ACHN (cell line): ENCODE results near the gene ZDHHC20.

ENCODE experiments used
- DNase-seq: peaks from one replicate; pipeline ENCODE4 v3.0.0-alpha.2; 2015
- in situ Hi-C: cut with HindIII; loops from 2 replicates; pipeline ENCODE4 v1.10.0; 2017; ENCODE audit warnings: low sequenced_read_pairs, low pct_ligation_motif_present, low pct_unique_long_range_greater_than_20kb

The ZDHHC20 gene, protein sequence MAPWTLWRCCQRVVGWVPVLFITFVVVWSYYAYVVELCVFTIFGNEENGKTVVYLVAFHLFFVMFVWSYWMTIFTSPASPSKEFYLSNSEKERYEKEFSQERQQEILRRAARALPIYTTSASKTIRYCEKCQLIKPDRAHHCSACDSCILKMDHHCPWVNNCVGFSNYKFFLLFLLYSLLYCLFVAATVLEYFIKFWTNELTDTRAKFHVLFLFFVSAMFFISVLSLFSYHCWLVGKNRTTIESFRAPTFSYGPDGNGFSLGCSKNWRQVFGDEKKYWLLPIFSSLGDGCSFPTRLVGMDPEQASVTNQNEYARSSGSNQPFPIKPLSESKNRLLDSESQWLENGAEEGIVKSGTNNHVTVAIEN

GRCh38 chr13:21458813-21459701 is at the start of gene ZDHHC20:
ZDHHC20 (minus strand) TSS chr13:21459303; CDS start chr13:21459171, 132 bp downstream.
- in situ Hi-C loops = no loop called here
- peak; percentile 80 for DNase-seq

GRCh38 chr13:21504379-21504778 is 45.3 kb upstream of the ZDHHC20 start:
- in situ Hi-C loops = no loop called here
- DNase-seq = no peak

DNA sequence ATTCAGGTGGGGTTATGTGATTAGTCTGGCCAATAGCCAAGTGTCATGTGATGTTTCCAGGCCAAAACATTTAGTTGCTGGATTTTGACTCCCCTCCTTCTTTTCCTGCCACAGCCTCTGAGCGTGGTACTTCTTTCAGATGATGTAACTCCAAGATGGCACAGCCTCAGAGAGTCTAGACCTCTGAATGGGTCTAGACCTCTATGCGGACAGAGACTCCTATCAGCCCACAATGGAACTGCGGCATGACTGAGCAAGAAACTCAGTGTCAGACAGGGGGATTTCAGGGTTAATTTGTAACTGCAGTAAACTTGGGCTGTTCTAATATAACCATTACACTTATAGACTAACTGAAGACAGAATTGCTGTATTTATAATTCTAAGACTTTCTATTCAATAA is 42.6 kb upstream of the ZDHHC20 start:
- peak; percentile 49 for DNase-seq
- in situ Hi-C loops = no loop called here

DNA sequence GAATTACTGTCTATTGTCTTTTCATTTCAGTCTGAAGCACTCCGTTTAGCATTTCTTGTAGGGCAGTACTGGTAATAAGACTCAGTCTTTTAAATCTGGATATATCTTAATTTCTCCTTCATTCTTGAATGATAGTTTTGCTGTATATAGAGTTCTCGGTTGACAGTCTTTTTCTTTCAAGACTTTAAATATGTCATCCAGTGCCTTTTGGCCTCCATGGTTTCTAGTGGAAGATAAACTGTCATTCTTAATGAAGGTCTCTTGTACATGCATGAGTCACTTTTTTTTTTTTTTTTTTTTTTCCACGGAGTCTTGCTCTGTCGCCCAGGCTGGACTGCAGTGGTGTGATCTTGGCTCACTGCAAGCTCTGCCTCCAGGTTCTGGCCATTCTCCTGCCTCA is 27.2 kb upstream of the ZDHHC20 start:
- no peak for DNase-seq
- in situ Hi-C loops = no loop called here

DNA sequence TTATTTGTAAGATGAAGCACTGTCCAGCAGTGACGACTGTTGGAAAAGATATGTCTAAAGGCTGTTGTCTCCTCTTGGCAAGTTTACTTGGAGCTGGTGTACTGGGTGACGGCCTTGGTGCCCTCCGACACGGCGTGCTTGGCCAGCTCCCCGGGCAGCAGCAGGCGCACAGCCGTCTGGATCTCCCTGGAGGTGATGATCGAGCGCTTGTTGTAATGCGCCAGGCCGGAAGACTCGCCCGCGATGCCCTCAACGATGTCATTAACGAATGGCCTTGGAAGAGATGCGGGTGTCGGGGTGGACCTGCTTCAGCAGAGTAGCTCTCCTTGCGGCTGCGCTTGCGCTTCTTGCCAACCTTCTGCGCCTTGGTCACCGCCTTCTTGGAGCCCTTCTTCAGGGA is 24.6 kb upstream of the ZDHHC20 start:
- no peak for DNase-seq
- in situ Hi-C loops = no loop called here

- in situ Hi-C loops = no loop called here
- no peak for DNase-seq
These were observed 22.3 kb upstream of the ZDHHC20 start for GRCh38 chr13:21481359-21481758.

GRCh38 chr13:21478881-21479808 is 20.0 kb upstream of the ZDHHC20 start:
- in situ Hi-C loops = no loop called here

DNA sequence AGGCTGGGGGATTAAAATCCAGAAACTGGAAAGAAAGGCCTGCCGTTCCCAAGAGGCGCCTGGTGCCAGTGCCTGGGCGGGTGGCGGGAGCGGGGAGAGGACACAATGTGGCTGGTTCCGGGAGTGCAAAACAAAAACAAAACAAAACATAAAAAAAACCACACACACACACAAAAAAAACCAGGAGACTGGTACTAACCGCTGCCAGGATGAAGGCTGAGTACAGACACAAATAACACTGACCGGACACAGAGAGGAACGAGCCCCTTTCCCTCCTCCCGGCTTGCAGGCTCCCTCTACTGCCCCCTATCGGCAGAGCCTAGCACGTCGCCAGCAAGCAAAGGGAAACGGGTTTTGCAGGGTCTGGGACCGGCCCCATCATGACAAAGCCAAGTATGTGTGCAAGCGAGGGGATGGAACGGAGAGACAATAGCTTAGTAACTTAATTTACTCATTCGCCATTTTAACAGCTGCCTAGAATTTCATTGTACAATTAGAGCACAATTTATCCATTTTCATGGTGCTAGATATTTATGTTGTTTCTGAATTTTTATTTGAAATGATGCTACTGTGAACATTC is 17.9 kb upstream of the ZDHHC20 start:
- peak; percentile 76 for DNase-seq
- in situ Hi-C loops = no loop called here

More at GRCh38 chr13:21478881-21479808, 20.0 kb upstream of the ZDHHC20 start:
- DNase-seq = peak; percentile 74

DNA sequence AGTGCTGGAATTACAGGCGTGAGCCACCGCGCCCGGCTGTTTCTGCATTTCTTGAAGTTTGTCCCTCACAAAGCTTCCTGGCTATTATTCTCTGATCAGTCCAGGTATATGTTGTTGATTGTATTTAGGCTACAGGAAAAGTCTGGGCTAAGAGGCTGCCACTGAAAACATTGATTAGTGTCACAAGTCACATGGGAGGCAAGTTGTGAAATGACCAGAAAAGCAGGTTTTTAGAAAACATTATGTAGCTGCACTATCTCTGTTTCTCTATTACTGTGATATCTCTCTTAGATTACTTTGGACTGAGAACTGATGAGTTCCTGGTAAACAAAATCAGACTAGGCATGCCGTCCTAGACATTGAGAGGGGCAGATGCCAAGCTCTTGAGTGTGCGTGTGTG is 16.0 kb upstream of the ZDHHC20 start:
- in situ Hi-C loops = no loop called here
- no peak for DNase-seq

- DNase-seq = no peak
- in situ Hi-C loops = no loop called here
These were observed 11.7 kb upstream of the ZDHHC20 start for GRCh38 chr13:21470785-21471184.

DNA sequence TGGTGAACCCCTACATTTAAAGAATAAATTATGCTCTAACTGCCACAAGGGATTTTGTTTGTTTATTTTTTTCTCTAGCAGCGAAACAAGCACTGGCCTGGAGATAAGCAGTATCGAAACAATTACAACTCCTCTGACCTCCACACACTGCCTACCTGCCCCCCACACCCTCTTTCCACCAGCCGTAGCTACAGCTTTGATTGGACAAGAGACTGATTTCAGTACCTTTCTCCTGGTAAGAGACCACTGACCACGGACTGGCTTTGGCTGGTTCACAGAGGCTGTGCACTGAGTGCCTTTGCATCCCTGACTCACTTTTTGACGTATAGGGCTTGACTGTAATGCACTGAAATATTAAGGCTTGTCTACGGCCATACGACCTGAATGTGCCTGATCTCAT is 7.4 kb upstream of the ZDHHC20 start:
- DNase-seq = no peak
- in situ Hi-C loops = no loop called here

- in situ Hi-C loops = no loop called here
- DNase-seq = no peak
These were observed 6.6 kb upstream of the ZDHHC20 start for GRCh38 chr13:21465710-21466160.

DNA sequence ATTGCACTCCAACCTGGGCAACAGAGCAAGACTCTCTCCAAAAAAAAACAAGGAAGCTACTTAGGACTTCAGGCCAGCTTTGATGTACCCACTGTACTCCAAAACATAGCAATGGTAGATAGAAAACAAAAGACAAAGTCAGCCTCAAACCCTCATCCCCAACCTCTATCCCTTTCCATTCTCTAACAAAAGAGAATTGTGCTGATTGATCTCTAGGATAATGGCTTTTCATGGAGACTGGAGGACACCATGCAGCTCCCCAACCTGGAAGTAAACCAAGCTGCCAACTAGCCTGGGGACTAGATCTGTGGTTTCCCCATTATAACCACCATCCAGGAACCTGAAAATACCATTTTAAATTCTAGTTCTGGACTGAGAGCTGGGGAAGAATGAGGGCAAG is 4.3 kb upstream of the ZDHHC20 start:
- in situ Hi-C loops = no loop called here
- no peak for DNase-seq

DNA sequence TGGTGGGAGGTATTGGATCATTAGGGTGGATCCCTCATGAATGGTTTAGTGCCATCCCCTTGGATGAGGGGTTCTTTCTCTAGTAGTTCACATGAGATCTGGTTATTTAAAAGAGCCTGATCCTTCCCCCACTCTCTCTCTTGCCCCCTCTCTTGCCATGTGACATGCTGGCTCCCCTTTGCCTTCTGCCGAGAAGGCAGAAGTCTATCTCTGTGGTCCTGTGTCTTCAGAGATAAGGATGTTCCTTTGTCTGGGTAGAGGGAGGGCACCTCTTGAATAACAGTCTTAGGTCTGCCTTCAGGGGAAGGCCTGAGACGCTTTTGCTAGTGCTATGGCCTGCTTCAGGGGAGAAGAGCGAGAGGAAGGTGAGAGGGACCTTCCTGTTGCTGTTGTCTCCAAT is 2.0 kb upstream of the ZDHHC20 start:
- DNase-seq = no peak
- in situ Hi-C loops = no loop called here

DNA sequence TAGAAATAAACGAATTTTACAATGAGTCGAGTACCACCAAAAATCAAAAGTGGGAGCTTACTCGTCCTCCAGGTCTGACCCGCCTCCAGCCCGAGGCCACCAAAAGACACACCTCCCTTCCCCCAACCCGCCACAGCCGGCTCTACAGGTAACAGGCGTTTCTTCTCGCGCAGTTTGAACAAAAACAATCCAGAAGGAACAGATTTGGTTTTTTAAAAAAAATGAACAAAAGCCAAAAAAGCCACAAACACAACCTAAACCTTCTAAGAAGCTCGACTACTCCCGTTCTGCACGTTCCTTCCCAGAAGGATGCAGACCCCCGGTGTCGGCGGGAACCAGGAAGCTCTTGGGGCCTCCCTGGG is 671 bp downstream of the ZDHHC20 start:
- DNase-seq = peak; percentile 25
- in situ Hi-C loops = no loop called here

GRCh38 chr13:21453387-21454081 is 5.6 kb downstream of the ZDHHC20 start:
- in situ Hi-C loops = no loop called here
- no peak for DNase-seq

GRCh38 chr13:21450936-21451335 is 8.2 kb downstream of the ZDHHC20 start:
- no peak for DNase-seq
- in situ Hi-C loops = no loop called here

GRCh38 chr13:21446656-21447055 is 12.4 kb downstream of the ZDHHC20 start:
- DNase-seq = no peak
- in situ Hi-C loops = no loop called here
